Lower leg skin (tissue), 4 donors: ENCODE measurements around the gene FGGY. TPM values are rescaled to one million over a fixed set of nuclear protein-coding genes. Genes with fewer than 3 reads are reported as not detected.

ENCODE experiments used
- DNase-seq, 2 donors: peaks; one replicate each; pipeline ENCODE4 v3.0.0-alpha.2; 2019; ENCODE audit warnings: low spot score in 2 of 2
- H3K4me3 ChIP-seq: fragments of 200-600 bp; sonication (generic); 2 replicates; pipeline ENCODE4 v1.5.1; 2017; ENCODE audit warnings: mild to moderate bottlenecking, low read depth; ENCODE audit not compliant: poor library complexity, severe bottlenecking
- CTCF ChIP-seq, 3 donors: fragments of 450-650 bp; IDR thresholded peaks; one replicate each; pipeline ENCODE4 v1.5.1; 2016; ENCODE audit warnings: antibody characterized with exemption in 3 of 3, mild to moderate bottlenecking in 3 of 3, moderate library complexity in 2 of 3
- POLR2A ChIP-seq, 2 donors: fragments of 450-650 bp; IDR thresholded peaks; one replicate each; pipeline ENCODE4 v1.6.1; 2016 to 2017; ENCODE audit warnings: antibody characterized with exemption in 2 of 2, mild to moderate bottlenecking in 1 of 2, moderate library complexity in 1 of 2
- WGBS, 2 donors: methylation state at CpG; one replicate each; pipeline ENCODE4 v1.1.5; 2018; 5-methylcytosine and 5-hydroxymethylcytosine counted together
- intact Hi-C: fragments of 100-400 bp; cut with DNase I; formaldehyde crosslinking; loops from one replicate; pipeline ENCODE4 v1.15.0; 2023; ENCODE audit warnings: low total_unique reads
- total RNA-seq, 4 donors: library from RNA; depleted of rRNA; stranded (reverse); fragments of >200 nt; gene quantifications; one replicate each; pipeline ENCODE4 v1.1.0, GENCODE V29; 2016

FGGY gene
- total RNA-seq, 4 donors from 2014 or later = 10.0 to 29.5 (median 17.5) TPM

GRCh38 chr1:59718064-59718988, 421.4 kb downstream of the FGGY start:
- TF ChIP-seq CTCF (IDR thresholded peaks at IDR 0.05) = no peak
- WGBS, 2 donors = 79 to 85% methylated on average over 7 of the region's 7 CpGs
- intact Hi-C loops = no loop called here
- no peak overlapping the region for H3K4me3 ChIP-seq
- DNase-seq = no peak

- DNase-seq = no peak
- TF ChIP-seq CTCF (IDR thresholded peaks at IDR 0.05) (no peak), POLR2A (IDR thresholded peaks at IDR 0.05) (no peak)
- no peak overlapping the region for H3K4me3 ChIP-seq
- intact Hi-C loops = no loop called here
These were observed 422.1 kb downstream of the FGGY start for GRCh38 chr1:59718989-59719360.

GRCh38 chr1:59720326-59721115, 423.6 kb downstream of the FGGY start:
- 48 to 60% methylated on average over 5 of the region's 5 CpGs for WGBS, 2 donors
- H3K4me3 ChIP-seq = no peak overlapping the region
- no peak for DNase-seq
- TF ChIP-seq CTCF (IDR thresholded peaks at IDR 0.05) (no peak), POLR2A (IDR thresholded peaks at IDR 0.05) (no peak)
- intact Hi-C loops = no loop called here

GRCh38 chr1:59730302-59730701, 433.4 kb downstream of the FGGY start:
- 43 to 44% methylated on average over 1 of the region's 1 CpG for WGBS, 2 donors
- H3K4me3 ChIP-seq = no peak overlapping the region
- intact Hi-C loops = no loop called here
- DNase-seq = no peak
- TF ChIP-seq POLR2A (IDR thresholded peaks at IDR 0.05) (no peak), CTCF (IDR thresholded peaks at IDR 0.05) (no peak)

- peak; percentile 84 to 93 for DNase-seq
- H3K4me3 ChIP-seq = no peak overlapping the region
- TF ChIP-seq POLR2A (IDR thresholded peaks at IDR 0.05) = no peak
- no peak for TF ChIP-seq CTCF (IDR thresholded peaks at IDR 0.05)
- intact Hi-C loops = no loop called here
- 48 to 52% methylated on average over 12 of the region's 12 CpGs for WGBS, 2 donors
These were observed 434.0 kb downstream of the FGGY start for GRCh38 chr1:59730759-59731478.
